IMR-90 (cell line): ENCODE data around the gene VPS25. TPM values are rescaled to one million over a fixed set of nuclear protein-coding genes. Genes with fewer than 3 reads are reported as not detected.

Experiments used
- ATAC-seq: fragments of 200-7000 bp; cut with Tn5 transposase; 2 replicates; pipeline ENCODE4 v1.9.1; 2020; ENCODE audit warnings: low read depth, mild to moderate bottlenecking, moderate library complexity
- BruUV-seq: library from RNA; stranded (reverse); fragments of 400-500 nt; replicated peaks from 2 replicates; lab custom pipeline; 2021; lab: Mats Ljungman, UMichigan
- CTCF ChIA-PET: fragments of 300-600 bp; formaldehyde crosslinking; extraction: SDS; loops from one replicate; lab custom pipeline; 2021; ENCODE audit warnings: antibody characterized with exemption; lab: Yijun Ruan, JAX
- POLR2A ChIA-PET: fragments of 300-600 bp; sonication (Branson Sonifier 250); formaldehyde crosslinking; loops from one replicate; lab custom pipeline; 2022; ENCODE audit warnings: antibody characterized with exemption; ENCODE audit not compliant: unreplicated experiment; lab: Charles Lee
- DNase-seq: peaks from one replicate; pipeline ENCODE4 v3.0.0; 2013
- H2AFZ ChIP-seq: replicated peaks from 2 replicates; pipeline ENCODE3; 2013; ENCODE audit warnings: low read length, mild to moderate bottlenecking; ENCODE audit not compliant: poor library complexity
- H2AK5ac ChIP-seq: 2 replicates; pipeline ENCODE4 v1.6.1; 2013; ENCODE audit warnings: low read depth, low read length, inconsistent platforms
- H2AK9ac ChIP-seq: replicated peaks from 2 replicates; pipeline ENCODE3; 2013; ENCODE audit warnings: mild to moderate bottlenecking, low read depth, low read length, moderate library complexity; ENCODE audit not compliant: poor library complexity
- H2BK120ac ChIP-seq: 2 replicates; pipeline ENCODE4 v1.6.1; 2013; ENCODE audit warnings: low read depth, low read length, inconsistent platforms
- H2BK15ac ChIP-seq: 3 replicates; pipeline ENCODE4 v1.6.1; 2013; ENCODE audit warnings: low read depth, low read length, inconsistent platforms
- H2BK20ac ChIP-seq: 2 replicates; pipeline ENCODE4 v1.6.1; 2013; ENCODE audit warnings: low read depth, mild to moderate bottlenecking, inconsistent platforms, low read length, moderate library complexity
- H2BK5ac ChIP-seq: 2 replicates; pipeline ENCODE4 v1.6.1; 2013; ENCODE audit warnings: mild to moderate bottlenecking, low read depth, low read length, inconsistent platforms; ENCODE audit not compliant: poor library complexity, severe bottlenecking
- H3K14ac ChIP-seq: replicated peaks from 2 replicates; pipeline ENCODE4 v1.6.1; 2013; ENCODE audit warnings: low read depth, low read length, inconsistent platforms
- H3K18ac ChIP-seq: 2 replicates; pipeline ENCODE4 v1.6.1; 2013; ENCODE audit warnings: low read depth, low read length, control low read depth
- H3K23ac ChIP-seq: 2 replicates; pipeline ENCODE4 v1.6.1; 2013; ENCODE audit warnings: low read depth, low read length, inconsistent platforms
- H3K27ac ChIP-seq: 2 replicates; pipeline ENCODE4 v1.5.1; 2013; ENCODE audit warnings: mild to moderate bottlenecking, control low read depth, low read length; ENCODE audit not compliant: insufficient read depth
- H3K27me3 ChIP-seq: 2 replicates; pipeline ENCODE4 v1.6.1; 2013; ENCODE audit warnings: low read length; ENCODE audit not compliant: control insufficient read depth, insufficient read depth
- H3K36me3 ChIP-seq: 2 replicates; pipeline ENCODE4 v1.6.1; 2013; ENCODE audit warnings: low read length, mixed read lengths; ENCODE audit not compliant: control insufficient read depth, insufficient read depth
- H3K4ac ChIP-seq: 2 replicates; pipeline ENCODE4 v1.6.1; 2013; ENCODE audit warnings: low read depth, low read length, inconsistent platforms
- H3K4me1 ChIP-seq: 2 replicates; pipeline ENCODE4 v1.6.1; 2013; ENCODE audit warnings: low read length, mixed read lengths; ENCODE audit not compliant: control insufficient read depth, insufficient read depth
- H3K4me2 ChIP-seq: 2 replicates; pipeline ENCODE4 v1.6.1; 2013; ENCODE audit warnings: low read depth, mild to moderate bottlenecking, control low read depth, low read length, moderate library complexity
- H3K4me3 ChIP-seq: 2 replicates; pipeline ENCODE4 v1.5.1; 2013; ENCODE audit warnings: low read depth, mild to moderate bottlenecking, control low read depth, low read length, moderate library complexity; ENCODE audit not compliant: insufficient read depth
- H3K56ac ChIP-seq: 2 replicates; pipeline ENCODE4 v1.6.1; 2013; ENCODE audit warnings: low read length, inconsistent platforms; ENCODE audit not compliant: insufficient read depth; ENCODE audit errors: extremely low read depth
- H3K79me1 ChIP-seq, 2 experiments: 2 replicates each; pipeline ENCODE4 v1.6.1; 2013; ENCODE audit warnings: low read length in 2 of 2, inconsistent platforms in 1 of 2, low read depth in 1 of 2
- H3K9ac ChIP-seq: 2 replicates; pipeline ENCODE4 v1.6.1; 2013; ENCODE audit warnings: low read depth, low read length, control low read depth
- H3K9me1 ChIP-seq: 2 replicates; pipeline ENCODE4 v1.6.1; 2013; ENCODE audit warnings: low read length, inconsistent platforms; ENCODE audit not compliant: insufficient read depth
- H3K9me3 ChIP-seq: 2 replicates; pipeline ENCODE4 v1.6.1; 2013; ENCODE audit warnings: low read length; ENCODE audit not compliant: control insufficient read depth, insufficient read depth
- H4K20me1 ChIP-seq: 2 replicates; pipeline ENCODE4 v1.6.1; 2013; ENCODE audit warnings: low read length, inconsistent platforms; ENCODE audit not compliant: insufficient read depth
- H4K5ac ChIP-seq: 2 replicates; pipeline ENCODE4 v1.6.1; 2013; ENCODE audit warnings: mild to moderate bottlenecking, low read depth, low read length, control low read depth
- H4K8ac ChIP-seq, 2 experiments: 2 replicates each; pipeline ENCODE4 v1.6.1; 2013; ENCODE audit warnings: low read depth in 2 of 2, low read length in 2 of 2, control low read depth in 1 of 2, inconsistent platforms in 1 of 2
- H4K91ac ChIP-seq: 2 replicates; pipeline ENCODE4 v1.6.1; 2013; ENCODE audit warnings: low read depth, low read length, inconsistent platforms; ENCODE audit not compliant: insufficient read depth
- BHLHE40 ChIP-seq: fragments of 150-350 bp; IDR thresholded peaks from 2 replicates; pipeline ENCODE4 v1.6.1; 2016; ENCODE audit warnings: mild to moderate bottlenecking, low read depth, low read length
- MAFK ChIP-seq: IDR thresholded peaks from 2 replicates; pipeline ENCODE4 v1.6.1; 2012; ENCODE audit warnings: low read depth, low read length, improper control_type of control experiment
- NFE2L2 ChIP-seq: fragments of 150-350 bp; IDR thresholded peaks from 2 replicates; pipeline ENCODE4 v1.6.1; 2016; ENCODE audit warnings: low read depth, mild to moderate bottlenecking, low read length
- POLR2A ChIP-seq: IDR thresholded peaks from 2 replicates; pipeline ENCODE4 v1.6.1; 2012; ENCODE audit warnings: mild to moderate bottlenecking, low read depth, low read length
- SMC3 ChIP-seq: fragments of 150-350 bp; IDR thresholded peaks from 2 replicates; pipeline ENCODE4 v1.6.1; 2016; ENCODE audit warnings: low read depth, mild to moderate bottlenecking, antibody characterized with exemption, low read length, moderate library complexity
- WGBS, 2 experiments: methylation state at CpG; one replicate each; pipeline versions ENCODE4 v1.1.5 to v1.1.7; 2013; ENCODE audit warnings: missing lambda C conversion rate in 2 of 2; ENCODE audit not compliant: insufficient read length in 1 of 2; ENCODE audit errors: extremely low coverage in 2 of 2; 5-methylcytosine and 5-hydroxymethylcytosine counted together
- dilution Hi-C: fragments of 300-500 bp; cut with HindIII; formaldehyde crosslinking; loops from one replicate; pipeline ENCODE4 v1.14.3; 2018; ENCODE audit warnings: low sequenced_read_pairs; ENCODE audit not compliant: unreplicated experiment
- in situ Hi-C: fragments of 300-500 bp; cut with MboI; formaldehyde crosslinking; loops from 3 replicates; pipeline ENCODE4 v1.14.3; 2019; ENCODE audit warnings: low sequenced_read_pairs, inconsistent platforms, mixed read lengths
- intact Hi-C: fragments of 100-400 bp; cut with micrococcal nuclease; formaldehyde crosslinking; loops from 2 replicates; pipeline ENCODE4 v1.10.0; 2022
- polyA plus RNA-seq, 3 experiments: library from polyadenylated mRNA; depleted of rRNA; stranded (reverse); fragments of >200 nt; gene quantifications; 2 replicates each; pipeline ENCODE4 v1.2.3, GENCODE V29; 2012; ENCODE audit warnings: low replicate concordance in 1 of 3
- total RNA-seq: library from RNA; depleted of rRNA; stranded (reverse); fragments of >200 nt; gene quantifications from 2 replicates; pipeline ENCODE4 v1.2.3, GENCODE V29; 2012
- TF ChIP-seq, protein P1 (sequence below): conservative IDR thresholded peaks from 2 replicates; pipeline ENCODE4 v1.5.1; 2012; ENCODE audit warnings: mild to moderate bottlenecking, low read depth, low read length, improper control_type of control experiment

VPS25 gene
- total and polyA plus RNA-seq, 2 of the 4 experiments (the other 2 are of a cell fraction): 71.3 to 130 TPM

DNA sequence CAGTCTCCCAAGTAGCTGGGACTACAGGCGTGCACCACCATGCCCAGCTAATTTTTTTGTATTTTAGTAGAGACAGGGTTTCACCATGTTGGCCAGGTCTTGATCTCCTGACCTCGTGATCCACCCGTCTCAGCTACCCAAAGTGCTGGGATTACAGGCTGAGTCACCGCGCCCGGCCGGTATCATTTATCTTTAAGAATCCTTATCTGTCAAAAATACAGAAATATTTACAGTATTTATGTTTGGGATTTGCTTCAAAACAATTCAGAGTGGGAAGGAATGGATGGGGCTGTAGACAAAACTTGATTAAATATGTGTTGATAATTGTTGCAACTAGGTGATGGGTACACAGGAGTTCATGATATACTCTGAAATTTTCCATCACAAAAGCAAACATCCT lies 47.9 kb downstream of the VPS25 start:
- TF ChIP-seq NFE2L2 (no peak), BHLHE40 (no peak), SMC3 (no peak), MAFK (no peak), POLR2A (no peak)
- TF ChIP-seq, protein P1, sequence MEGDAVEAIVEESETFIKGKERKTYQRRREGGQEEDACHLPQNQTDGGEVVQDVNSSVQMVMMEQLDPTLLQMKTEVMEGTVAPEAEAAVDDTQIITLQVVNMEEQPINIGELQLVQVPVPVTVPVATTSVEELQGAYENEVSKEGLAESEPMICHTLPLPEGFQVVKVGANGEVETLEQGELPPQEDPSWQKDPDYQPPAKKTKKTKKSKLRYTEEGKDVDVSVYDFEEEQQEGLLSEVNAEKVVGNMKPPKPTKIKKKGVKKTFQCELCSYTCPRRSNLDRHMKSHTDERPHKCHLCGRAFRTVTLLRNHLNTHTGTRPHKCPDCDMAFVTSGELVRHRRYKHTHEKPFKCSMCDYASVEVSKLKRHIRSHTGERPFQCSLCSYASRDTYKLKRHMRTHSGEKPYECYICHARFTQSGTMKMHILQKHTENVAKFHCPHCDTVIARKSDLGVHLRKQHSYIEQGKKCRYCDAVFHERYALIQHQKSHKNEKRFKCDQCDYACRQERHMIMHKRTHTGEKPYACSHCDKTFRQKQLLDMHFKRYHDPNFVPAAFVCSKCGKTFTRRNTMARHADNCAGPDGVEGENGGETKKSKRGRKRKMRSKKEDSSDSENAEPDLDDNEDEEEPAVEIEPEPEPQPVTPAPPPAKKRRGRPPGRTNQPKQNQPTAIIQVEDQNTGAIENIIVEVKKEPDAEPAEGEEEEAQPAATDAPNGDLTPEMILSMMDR: no peak
- Histone ChIP-seq H2BK20ac (no peak overlapping the region), H3K9ac (no peak overlapping the region), H3K4me3 (no peak overlapping the region), H2BK120ac (no peak overlapping the region), H3K36me3 (peaks cover 25% of the 10 kb centered on the region), H3K79me1 (peaks cover 24 to 37% of the 10 kb centered on the region in 2 experiments), H4K5ac (no peak overlapping the region), H4K8ac (no peak overlapping the region), H3K27me3 (no peaks in the 10 kb centered on the region), H3K56ac (no peak overlapping the region), H3K14ac (no peak overlapping the region), H3K4ac (no peak overlapping the region), H3K4me2 (no peak overlapping the region), H3K27ac (no peak overlapping the region), H2BK5ac (no peak overlapping the region), H4K91ac (no peak overlapping the region), H3K9me3 (no peaks in the 10 kb centered on the region), H2AK5ac (no peak overlapping the region), H4K20me1 (no peaks in the 10 kb centered on the region), H3K9me1 (no peaks in the 10 kb centered on the region), H3K18ac (no peak overlapping the region), H3K23ac (no peak overlapping the region), H2BK15ac (no peak overlapping the region), H2AK9ac (no peak overlapping the region), H3K4me1 (no peaks in the 10 kb centered on the region; the same call in 1 of the 2 replicates), H2AFZ (no peak overlapping the region)
- ATAC-seq (no peak), DNase-seq (no peak)
- ChIA-PET POLR2A (no interaction called here), CTCF (interaction anchor here (2.2 kb wide), 1 partner anchor 12 kb away, joined by 8 read pairs; no protein-coding TSS in a partner anchor)
- dilution Hi-C loops: no loop called here
- in situ Hi-C loops: no loop called here
- BruUV-seq: no TSS peak
- no CpG with 5 or more reads among the region's 7 CpGs for WGBS, 2 experiments
- intact Hi-C loops: loop anchor here (5.0 kb wide), 1 partner anchor 59 kb away; the partner anchor contains the start of gene RAMP2
